Glutamatergic neuron (in vitro differentiated cells): ENCODE results near the gene GRAP2. TPM values are rescaled to one million over a fixed set of nuclear protein-coding genes. Genes with fewer than 3 reads are reported as not detected.

Experiments
- DNase-seq: peaks from one replicate; pipeline ENCODE4 v3.0.0; 2022
- H3K27ac Mint-ChIP-seq: one replicate; pipeline ENCODE4 v1.8.0; 2020; ENCODE audit warnings: mild to moderate bottlenecking, mixed read lengths, inconsistent platforms; ENCODE audit not compliant: unreplicated experiment
- H3K27me3 Mint-ChIP-seq: one replicate; pipeline ENCODE4 v1.8.0; 2020; ENCODE audit warnings: mild to moderate bottlenecking, moderate library complexity, mixed read lengths, inconsistent platforms; ENCODE audit not compliant: unreplicated experiment
- H3K36me3 Mint-ChIP-seq: one replicate; pipeline ENCODE4 v1.8.0; 2020; ENCODE audit warnings: mild to moderate bottlenecking, mixed read lengths, inconsistent platforms; ENCODE audit not compliant: unreplicated experiment
- H3K4me1 Mint-ChIP-seq: one replicate; pipeline ENCODE4 v1.8.0; 2020; ENCODE audit warnings: mild to moderate bottlenecking, low read depth, mixed read lengths, inconsistent platforms; ENCODE audit not compliant: unreplicated experiment
- H3K4me3 Mint-ChIP-seq: one replicate; pipeline ENCODE4 v1.8.0; 2020; ENCODE audit warnings: mild to moderate bottlenecking, mixed read lengths, inconsistent platforms; ENCODE audit not compliant: unreplicated experiment
- H3K9me3 Mint-ChIP-seq: one replicate; pipeline ENCODE4 v1.8.0; 2020; ENCODE audit warnings: mild to moderate bottlenecking, moderate library complexity, mixed read lengths, inconsistent platforms; ENCODE audit not compliant: unreplicated experiment
- CTCF ChIP-seq: fragments of 200-600 bp; sonication (generic); IDR thresholded peaks from one replicate; pipeline ENCODE4 v1.5.0; 2021; ENCODE audit not compliant: partially characterized antibody, unreplicated experiment
- long read RNA-seq: library from polyadenylated mRNA; unstranded; transcript quantifications from one replicate; pipeline ENCODE4 v2.0.0, GENCODE V29; 2020; ENCODE audit not compliant: unreplicated experiment
- total RNA-seq: library from RNA; stranded (reverse); fragmentation: NEBNext Ultra II Directional; extraction: Animal tissue kit (Norgen Biotek cat#: 25700); gene quantifications from one replicate; pipeline ENCODE4 v1.2.1, GENCODE V29; 2021; ENCODE audit not compliant: unreplicated experiment

The GRAP2 gene
- total RNA-seq: not detected
- long read RNA-seq: 0 reads

GRCh38 chr22:39900306-39901227, at the start of gene GRAP2:
Gene GRAP2 (plus strand): TSS chr22:39901084. CDS start chr22:39947107, 46,023 bp downstream.
- Mint-ChIP-seq H3K4me1 (peaks cover 4% of the 10 kb centered on the region), H3K36me3 (no peaks in the 10 kb centered on the region), H3K4me3 (no peak within 1 kb of the TSS), H3K27me3 (no peaks in the 10 kb centered on the region), H3K27ac (no peak within 1 kb of the TSS), H3K9me3 (no peaks in the 10 kb centered on the region)
- no peak for DNase-seq
- TF ChIP-seq CTCF: no peak

- Mint-ChIP-seq H3K27me3 (no peaks in the 10 kb centered on the region), H3K4me1 (no peaks in the 10 kb centered on the region), H3K36me3 (no peaks in the 10 kb centered on the region), H3K9me3 (no peaks in the 10 kb centered on the region), H3K4me3 (no peak overlapping the region), H3K27ac (no peak overlapping the region)
- DNase-seq: no peak
- TF ChIP-seq CTCF: no peak
Measured at GRCh38 chr22:39851606-39852315, 49.1 kb upstream of the GRAP2 start.

DNA sequence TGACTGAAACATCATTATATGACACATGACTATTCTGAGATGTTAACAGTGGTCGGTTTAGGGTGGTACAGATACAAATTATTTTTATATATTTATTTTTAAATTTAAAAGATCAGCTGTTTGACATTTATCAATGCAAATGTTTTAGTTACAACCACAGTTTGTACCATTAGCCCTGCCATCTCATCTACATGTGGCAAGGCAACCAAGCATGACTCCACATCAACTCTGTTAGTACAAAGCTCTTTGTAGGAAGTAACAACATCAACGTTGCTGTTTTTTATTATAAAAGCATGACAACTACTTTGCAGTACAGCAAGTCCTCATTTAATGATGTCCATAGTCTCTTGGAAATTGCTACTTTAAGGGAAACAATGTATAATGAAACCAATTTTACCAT, 48.1 kb upstream of the GRAP2 start:
- Mint-ChIP-seq H3K4me3 (no peak overlapping the region), H3K27me3 (no peaks in the 10 kb centered on the region), H3K36me3 (no peaks in the 10 kb centered on the region), H3K9me3 (no peaks in the 10 kb centered on the region), H3K27ac (no peak overlapping the region), H3K4me1 (no peaks in the 10 kb centered on the region)
- DNase-seq: no peak
- no peak for TF ChIP-seq CTCF

GRCh38 chr22:39856588-39856987, 44.3 kb upstream of the GRAP2 start:
- H3K27ac Mint-ChIP-seq: no peak overlapping the region
- no peaks in the 10 kb centered on the region for H3K27me3 Mint-ChIP-seq
- H3K4me1 Mint-ChIP-seq: no peaks in the 10 kb centered on the region
- H3K9me3 Mint-ChIP-seq: peaks cover 2% of the 10 kb centered on the region
- H3K4me3 Mint-ChIP-seq: no peak overlapping the region
- no peak for DNase-seq
- no peak for TF ChIP-seq CTCF
- H3K36me3 Mint-ChIP-seq: no peaks in the 10 kb centered on the region
